ENCODE results near the gene COQ4.
"Not testable (repeated sequence)": the region's sequence is repeated elsewhere in the genome, so short reads cannot be mapped to it uniquely, and the experiment has no call there.

COQ4 gene

DNA sequence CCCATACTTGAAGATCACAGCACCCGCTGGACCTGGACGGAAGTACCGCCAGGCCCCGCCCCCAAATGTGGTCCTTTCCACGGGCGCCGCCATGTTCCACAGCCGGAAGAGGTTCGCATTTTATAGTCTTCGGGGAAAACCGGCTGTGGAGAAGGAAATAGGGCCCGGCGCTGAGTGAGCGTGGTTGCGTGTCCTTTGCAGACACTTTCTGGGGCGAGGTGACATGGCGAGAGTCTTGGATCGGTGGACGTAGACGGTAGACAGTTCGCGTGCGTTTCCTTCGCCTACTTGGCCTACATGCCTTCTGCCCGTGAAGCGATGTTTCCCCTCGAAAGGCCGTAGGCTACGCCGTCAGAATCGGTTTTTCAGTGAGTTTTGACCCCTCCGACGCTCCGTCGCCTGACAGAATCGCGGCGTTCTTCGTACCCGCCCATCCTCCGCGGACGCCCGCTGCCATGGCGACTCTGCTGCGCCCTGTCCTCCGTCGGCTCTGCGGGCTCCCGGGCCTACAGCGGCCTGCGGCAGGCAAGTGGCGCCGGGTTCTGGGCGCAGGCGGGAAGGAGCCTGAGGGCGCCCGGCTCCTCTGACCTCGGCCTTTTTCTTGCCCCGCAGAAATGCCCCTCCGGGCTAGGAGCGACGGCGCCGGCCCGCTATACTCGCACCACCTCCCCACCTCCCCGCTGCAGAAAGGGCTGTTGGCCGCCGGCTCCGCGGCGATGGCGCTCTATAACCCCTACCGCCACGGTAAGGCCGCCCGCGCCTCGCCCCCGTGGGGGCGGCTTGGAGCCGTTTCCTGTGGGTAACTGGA, at the start of gene COQ4, which contains the start of gene TRUB2:
Gene COQ4 (plus strand): TSS at position 436 of the 808 bp plus-strand sequence. CDS start 20 bp downstream, at position 456.
Gene TRUB2 (minus strand): TSS at position 44 of the 808 bp plus-strand sequence. CDS start 39 bp downstream, at position 5.
- peaks cover 27% of the 10 kb centered on the region for H3K36me3 ChIP-seq (ENCODE audit: control insufficient read depth, insufficient read depth, low read length, severe bottlenecking)
- H3K9ac ChIP-seq (ENCODE audit: low read length), result peak within 1 kb of the TSS; percentile 99
- no peaks in the 10 kb centered on the region for H3K27me3 ChIP-seq (replicated peaks; ENCODE audit: control insufficient read depth, insufficient read depth, low read length)
- H3K4me3 ChIP-seq (ENCODE audit: low read length), result peak within 1 kb of the TSS; percentile 88
- peaks cover 16% of the 10 kb centered on the region for H3K4me1 ChIP-seq (ENCODE audit: control insufficient read depth, insufficient read depth, low read length)
- DNase-seq (ENCODE audit: low read depth), result peak; percentile 98
- no peaks in the 10 kb centered on the region for H3K9me3 ChIP-seq (ENCODE audit: control insufficient read depth, low read length)

DNA sequence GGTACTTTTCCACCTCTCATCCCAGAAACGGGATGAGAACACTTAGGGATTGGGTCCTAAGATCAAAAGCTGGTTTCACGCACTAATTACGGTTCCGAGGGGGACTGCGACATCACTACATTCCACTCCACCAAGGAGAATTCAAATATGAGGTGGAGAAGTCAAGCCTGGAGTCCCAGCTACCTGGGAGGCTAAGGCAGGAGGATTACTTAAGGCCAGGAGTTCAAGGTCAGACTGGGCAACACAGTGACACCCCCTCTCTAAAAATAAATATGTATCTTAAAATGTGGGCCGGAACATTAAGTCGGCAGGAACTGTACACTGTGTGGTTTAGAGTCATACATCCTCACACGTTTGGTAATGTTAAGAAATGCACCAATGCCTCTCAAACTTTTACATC, 48.4 kb upstream of the COQ4 start:
- Histone ChIP-seq H3K4me1 (ENCODE audit: control insufficient read depth, insufficient read depth, low read length) (peaks cover 24% of the 10 kb centered on the region), H3K36me3 (ENCODE audit: control insufficient read depth, insufficient read depth, low read length, severe bottlenecking) (peaks cover 44% of the 10 kb centered on the region), H3K4me3 (ENCODE audit: low read length) (peak overlapping the region; percentile 99), H3K27me3 (replicated peaks; ENCODE audit: control insufficient read depth, insufficient read depth, low read length) (no peaks in the 10 kb centered on the region), H3K9me3 (ENCODE audit: control insufficient read depth, low read length) (no peaks in the 10 kb centered on the region), H3K9ac (ENCODE audit: low read length) (peak overlapping the region; percentile 97)
- DNase-seq (ENCODE audit: low read depth), result peak; percentile 17

GRCh38 chr9:128275198-128276007, 47.2 kb upstream of the COQ4 start, which contains the start of gene GOLGA2:
GOLGA2 (minus strand) TSS chr9:128276007; CDS start chr9:128275976, 31 bp downstream.
- Histone ChIP-seq H3K9me3 (ENCODE audit: control insufficient read depth, low read length) (no peaks in the 10 kb centered on the region), H3K9ac (ENCODE audit: low read length) (peak within 1 kb of the TSS; percentile 97), H3K36me3 (ENCODE audit: control insufficient read depth, insufficient read depth, low read length, severe bottlenecking) (peaks cover 33% of the 10 kb centered on the region), H3K4me1 (ENCODE audit: control insufficient read depth, insufficient read depth, low read length) (peaks cover 24% of the 10 kb centered on the region), H3K4me3 (ENCODE audit: low read length) (peak within 1 kb of the TSS; percentile 99), H3K27me3 (replicated peaks; ENCODE audit: control insufficient read depth, insufficient read depth, low read length) (no peaks in the 10 kb centered on the region)
- peak; percentile 88 for DNase-seq (ENCODE audit: low read depth)

- Histone ChIP-seq H3K9ac (ENCODE audit: low read length) (peak within 1 kb of the TSS; percentile 97), H3K9me3 (ENCODE audit: control insufficient read depth, low read length) (no peaks in the 10 kb centered on the region), H3K27me3 (replicated peaks; ENCODE audit: control insufficient read depth, insufficient read depth, low read length) (no peaks in the 10 kb centered on the region), H3K4me1 (ENCODE audit: control insufficient read depth, insufficient read depth, low read length) (peaks cover 24% of the 10 kb centered on the region), H3K4me3 (ENCODE audit: low read length) (peak within 1 kb of the TSS; percentile 99), H3K36me3 (ENCODE audit: control insufficient read depth, insufficient read depth, low read length, severe bottlenecking) (peaks cover 26% of the 10 kb centered on the region)
- DNase-seq (ENCODE audit: low read depth), result peak; percentile 100
Observed at GRCh38 chr9:128276008-128276573, 46.5 kb upstream of the COQ4 start, which contains the start of gene SWI5. SWI5 (plus strand) TSS chr9:128276276.

DNA sequence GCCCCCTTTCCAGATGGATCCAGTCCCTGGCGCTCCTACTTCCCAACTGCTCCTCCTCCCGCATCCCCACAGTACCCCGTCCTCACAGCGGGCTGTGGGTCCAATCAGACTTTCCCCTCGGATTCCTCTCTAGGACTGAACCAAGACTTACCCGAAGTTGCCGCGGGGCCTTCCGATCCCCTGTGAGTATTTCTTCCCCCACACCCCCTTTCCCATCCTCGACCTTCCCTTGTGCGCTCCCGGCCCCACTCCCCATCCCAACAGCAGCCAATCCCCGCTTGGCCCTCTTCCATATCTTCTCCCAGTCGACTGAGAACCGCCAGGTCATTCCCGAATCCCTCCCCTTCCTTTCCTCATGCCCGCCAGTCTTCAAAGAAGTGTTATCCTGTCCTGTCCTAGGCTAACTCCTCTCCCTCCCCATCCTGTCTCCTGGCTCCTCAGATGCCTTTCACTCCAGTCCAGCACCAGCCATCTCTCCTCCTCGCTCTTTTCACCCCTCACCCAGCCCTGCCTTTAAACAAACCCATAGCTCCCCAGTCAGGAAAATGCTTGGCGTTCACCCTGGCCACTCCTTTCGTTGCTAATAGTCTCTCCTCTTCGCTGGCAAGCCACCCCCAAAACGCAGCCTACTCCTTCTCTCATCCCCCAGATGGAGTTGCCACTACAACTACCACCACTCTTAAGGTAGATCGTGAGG, 45.9 kb upstream of the COQ4 start:
- DNase-seq (ENCODE audit: low read depth), result peak; percentile 74
- H3K4me1 ChIP-seq (ENCODE audit: control insufficient read depth, insufficient read depth, low read length), result peaks cover 24% of the 10 kb centered on the region
- H3K36me3 ChIP-seq (ENCODE audit: control insufficient read depth, insufficient read depth, low read length, severe bottlenecking), result peaks cover 20% of the 10 kb centered on the region
- peak overlapping the region; percentile 91 for H3K9ac ChIP-seq (ENCODE audit: low read length)
- H3K27me3 ChIP-seq (replicated peaks; ENCODE audit: control insufficient read depth, insufficient read depth, low read length), result no peaks in the 10 kb centered on the region
- peak overlapping the region; percentile 99 for H3K4me3 ChIP-seq (ENCODE audit: low read length)
- H3K9me3 ChIP-seq (ENCODE audit: control insufficient read depth, low read length), result no peaks in the 10 kb centered on the region

GRCh38 chr9:128279088-128280073, 43.3 kb upstream of the COQ4 start:
- not testable (repeated sequence) for DNase-seq (ENCODE audit: low read depth); H3K9me3 ChIP-seq (ENCODE audit: control insufficient read depth, low read length); H3K27me3 ChIP-seq (replicated peaks; ENCODE audit: control insufficient read depth, insufficient read depth, low read length)

GRCh38 chr9:128280084-128280622, 42.5 kb upstream of the COQ4 start:
- Histone ChIP-seq H3K9me3 (ENCODE audit: control insufficient read depth, low read length) (no peaks in the 10 kb centered on the region), H3K4me1 (ENCODE audit: control insufficient read depth, insufficient read depth, low read length) (peaks cover 10% of the 10 kb centered on the region), H3K9ac (ENCODE audit: low read length) (no peak overlapping the region), H3K27me3 (replicated peaks; ENCODE audit: control insufficient read depth, insufficient read depth, low read length) (no peaks in the 10 kb centered on the region), H3K36me3 (ENCODE audit: control insufficient read depth, insufficient read depth, low read length, severe bottlenecking) (peaks cover 2% of the 10 kb centered on the region), H3K4me3 (ENCODE audit: low read length) (no peak overlapping the region)
- DNase-seq (ENCODE audit: low read depth), result no peak

More at GRCh38 chr9:128279088-128280073, 43.3 kb upstream of the COQ4 start:
- H3K4me3 ChIP-seq (ENCODE audit: low read length); H3K36me3 ChIP-seq (ENCODE audit: control insufficient read depth, insufficient read depth, low read length, severe bottlenecking); H3K9ac ChIP-seq (ENCODE audit: low read length): not testable (repeated sequence)
- H3K4me1 ChIP-seq (ENCODE audit: control insufficient read depth, insufficient read depth, low read length), result peaks cover 17% of the 10 kb centered on the region

GRCh38 chr9:128282500-128282899, 40.1 kb upstream of the COQ4 start:
- H3K4me1 ChIP-seq (ENCODE audit: control insufficient read depth, insufficient read depth, low read length), result peaks cover 3% of the 10 kb centered on the region
- no peak overlapping the region for H3K9ac ChIP-seq (ENCODE audit: low read length)
- H3K27me3 ChIP-seq (replicated peaks; ENCODE audit: control insufficient read depth, insufficient read depth, low read length), result no peaks in the 10 kb centered on the region
- no peaks in the 10 kb centered on the region for H3K9me3 ChIP-seq (ENCODE audit: control insufficient read depth, low read length)
- H3K36me3 ChIP-seq (ENCODE audit: control insufficient read depth, insufficient read depth, low read length, severe bottlenecking), result peaks cover 16% of the 10 kb centered on the region
- H3K4me3 ChIP-seq (ENCODE audit: low read length), result no peak overlapping the region
- no peak for DNase-seq (ENCODE audit: low read depth)

DNA sequence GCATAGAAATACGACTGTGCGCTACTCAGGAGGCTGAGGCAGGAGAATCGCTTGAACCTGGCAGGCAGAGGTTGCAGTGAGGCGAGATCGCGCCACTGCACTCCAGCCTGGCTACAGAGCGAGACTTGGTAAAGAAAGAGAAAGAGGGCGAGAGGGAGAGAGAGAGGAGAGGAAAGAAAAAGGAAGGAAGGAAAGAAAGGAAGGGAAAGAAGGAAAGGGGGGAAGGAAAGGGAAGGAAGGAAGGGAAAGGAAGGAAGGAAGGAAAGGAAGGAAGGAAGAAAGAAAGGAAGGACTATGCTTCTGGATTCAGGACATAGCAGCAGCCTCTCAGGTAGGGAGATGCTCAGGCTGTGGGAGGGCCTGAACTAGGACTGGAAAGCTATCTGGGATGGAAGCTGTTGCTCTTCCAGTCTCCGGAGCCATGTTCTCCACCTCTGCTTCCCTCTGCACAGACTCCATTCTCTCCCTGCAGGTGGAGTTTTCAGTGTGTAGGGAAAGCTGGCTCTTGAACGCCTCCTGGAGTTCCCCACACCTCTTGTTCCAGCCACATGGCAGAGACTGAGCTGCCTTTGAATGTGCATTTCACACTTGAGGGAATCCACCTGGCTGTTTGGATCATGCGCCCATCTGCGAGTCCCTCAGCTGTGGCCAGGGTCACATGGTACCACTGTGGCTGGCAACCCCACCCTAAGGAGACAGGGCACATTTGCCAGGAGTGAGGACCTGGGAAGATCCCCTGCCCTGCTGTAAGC, 37.4 kb upstream of the COQ4 start:
- Histone ChIP-seq H3K27me3 (replicated peaks; ENCODE audit: control insufficient read depth, insufficient read depth, low read length) (no peaks in the 10 kb centered on the region), H3K9ac (ENCODE audit: low read length) (no peak overlapping the region), H3K36me3 (ENCODE audit: control insufficient read depth, insufficient read depth, low read length, severe bottlenecking) (peaks cover 26% of the 10 kb centered on the region), H3K4me1 (ENCODE audit: control insufficient read depth, insufficient read depth, low read length) (no peaks in the 10 kb centered on the region), H3K9me3 (ENCODE audit: control insufficient read depth, low read length) (no peaks in the 10 kb centered on the region), H3K4me3 (ENCODE audit: low read length) (no peak overlapping the region)
- DNase-seq (ENCODE audit: low read depth), result no peak

Measured in adipocyte (in vitro differentiated cells).